Measurements from ENCODE around the gene RNF130. TPM values are rescaled to one million over a fixed set of nuclear protein-coding genes. Genes with fewer than 3 reads are reported as not detected.

RNF130 gene
- total and polyA plus RNA-seq, 9 of the 15 experiments (the other 6 are each of a cell fraction or from before 2014, with no cell fraction given), result 5.8 to 39.4 (median 27.1) TPM

DNA sequence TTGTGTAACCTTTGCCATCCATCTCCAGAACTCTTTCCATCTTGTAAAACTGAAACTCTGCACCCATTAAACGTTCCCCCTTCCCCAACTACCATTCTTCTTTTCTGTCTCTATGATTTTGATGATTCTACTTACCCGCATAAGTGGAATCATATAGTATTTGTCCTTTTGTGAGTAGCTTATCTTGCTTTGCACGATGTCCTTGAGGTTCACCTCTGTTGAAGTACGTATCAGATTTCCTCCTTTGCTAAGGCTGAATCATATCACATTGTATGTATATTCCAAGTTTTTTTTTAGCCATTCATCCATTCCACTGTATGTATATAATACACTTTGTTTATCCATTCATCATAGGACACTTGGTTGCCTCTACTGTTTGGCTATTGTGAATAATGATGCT, 2.9 kb upstream of the RNF130 start:
- WGBS (ENCODE audit: insufficient coverage, low coverage, missing lambda C conversion rate), result 3% methylated on average over 4 of the region's 4 CpGs
- ChIA-PET POLR2A (interaction anchor here (1.1 kb wide), 1 partner anchor 55 kb away, joined by 3 read pairs; no protein-coding TSS in a partner anchor), CTCF (ENCODE audit: low intra/inter-chr PET ratio) (no interaction called here)
- Histone ChIP-seq H3K9ac (ENCODE audit: insufficient read depth in 1 of 2, low read depth in 2 of 2, low read length in 2 of 2) (no peak overlapping the region), H3K4me2 (ENCODE audit: insufficient read depth, low read length) (no peak overlapping the region), H3K79me2 (ENCODE audit: control insufficient read depth, insufficient read depth, low read length) (peaks cover 20% of the 10 kb centered on the region), H3K27ac (ENCODE audit: extremely low read depth, low read depth, low read length) (no peak overlapping the region), H3K4me1 (replicated peaks in 1 of 2; ENCODE audit: control insufficient read depth in 2 of 2, insufficient read depth in 2 of 2, low read length in 2 of 2) (peaks cover 16 to 19% of the 10 kb centered on the region in 2 experiments), H3K36me3 (ENCODE audit: control insufficient read depth, insufficient read depth, low read length) (no peaks in the 10 kb centered on the region), H3K27me3 (ENCODE audit: control insufficient read depth in 2 of 2, insufficient read depth in 2 of 2, low read length in 2 of 2) (peaks cover 0 to 2% of the 10 kb centered on the region in 2 experiments; a peak in 1 of 5 replicates), H2AFZ (ENCODE audit: low read depth, low read length) (no peak overlapping the region), H4K20me1 (replicated peaks; ENCODE audit: control insufficient read depth, insufficient read depth, low read length) (0 out of 2 replicates have a peak, but pooled peaks cover 8% of the 10 kb centered on the region), H3K9me1 (ENCODE audit: control insufficient read depth, insufficient read depth, low read length) (peaks cover 3% of the 10 kb centered on the region), H3K4me3 (no peak overlapping the region), H3K9me3 (replicated peaks; ENCODE audit: control insufficient read depth, insufficient read depth, low read depth, low read length) (peaks cover 6% of the 10 kb centered on the region; the same call in 1 of the 2 replicates)
- no peak for FAIRE-seq
- intact Hi-C loops (cut with micrococcal nuclease), result loop anchor here (5.0 kb wide), 1 partner anchor 87 kb away; no protein-coding TSS in a partner anchor
- no peak for DNase-seq (ENCODE audit: extremely low read depth in 1 of 4, low spot score in 3 of 4)
- no peak for ATAC-seq
- TF ChIP-seq ESRRA (IDR thresholded peaks at IDR 0.05; ENCODE audit: borderline replicate concordance, low read depth), result peak; percentile 90
- TF ChIP-seq FOXA3 (CRISPR knock-in tag; conservative IDR thresholded peaks at IDR 0.05 in 1 of 2, IDR thresholded peaks at IDR 0.05 in 1 of 2), result no peak
- BruUV-seq (replicated peaks), result no TSS peak
- in situ Hi-C loops (cut with MboI), result no loop called here

DNA sequence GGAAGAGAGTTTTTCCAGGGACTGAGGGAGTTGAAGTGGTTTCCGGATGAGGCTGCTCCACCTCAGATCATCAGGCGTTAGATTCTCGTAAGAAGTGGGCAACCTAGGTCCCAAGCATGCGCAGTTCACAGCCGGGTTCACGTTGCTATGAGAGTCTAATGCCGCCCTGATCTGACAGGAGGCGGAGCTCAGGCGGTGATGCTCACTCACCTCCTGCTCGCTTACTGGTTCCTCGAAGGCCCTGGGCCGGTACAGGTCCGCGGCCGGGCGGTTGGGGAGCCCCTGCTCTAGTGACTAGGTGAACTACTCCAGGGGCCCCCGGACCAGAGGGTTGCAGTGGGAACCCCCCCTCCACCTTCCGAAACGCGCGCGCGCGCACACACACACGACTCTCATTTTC, 997 bp upstream of the RNF130 start:
- Histone ChIP-seq H3K27ac (ENCODE audit: extremely low read depth, low read depth, low read length) (no peak overlapping the region), H3K79me2 (ENCODE audit: control insufficient read depth, insufficient read depth, low read length) (peaks cover 33% of the 10 kb centered on the region), H3K9me3 (replicated peaks; ENCODE audit: control insufficient read depth, insufficient read depth, low read depth, low read length) (peaks cover 4% of the 10 kb centered on the region; the same call in 1 of the 2 replicates), H3K9ac (ENCODE audit: insufficient read depth in 1 of 2, low read depth in 2 of 2, low read length in 2 of 2) (no peak overlapping the region), H3K4me3 (no peak overlapping the region), H3K4me2 (ENCODE audit: insufficient read depth, low read length) (no peak overlapping the region; the same call in 1 of the 2 replicates), H3K36me3 (ENCODE audit: control insufficient read depth, insufficient read depth, low read length) (no peaks in the 10 kb centered on the region), H2AFZ (ENCODE audit: low read depth, low read length) (peak overlapping the region; percentile 99), H4K20me1 (replicated peaks; ENCODE audit: control insufficient read depth, insufficient read depth, low read length) (0 out of 2 replicates have a peak, but pooled peaks cover 8% of the 10 kb centered on the region), H3K27me3 (ENCODE audit: control insufficient read depth in 2 of 2, insufficient read depth in 2 of 2, low read length in 2 of 2) (no peaks in the 10 kb centered on the region), H3K4me1 (replicated peaks in 1 of 2; ENCODE audit: control insufficient read depth in 2 of 2, insufficient read depth in 2 of 2, low read length in 2 of 2) (peaks cover 19 to 30% of the 10 kb centered on the region in 2 experiments), H3K9me1 (ENCODE audit: control insufficient read depth, insufficient read depth, low read length) (peaks cover 3% of the 10 kb centered on the region)
- TF ChIP-seq SAP30 (IDR thresholded peaks at IDR 0.05; ENCODE audit: borderline replicate concordance, insufficient read depth, low read depth, low read length, poor library complexity, severe bottlenecking) (no peak), PPARD (CRISPR knock-in tag; IDR thresholded peaks at IDR 0.05) (no peak), ZBTB8A (IDR thresholded peaks at IDR 0.05; ENCODE audit: partially characterized antibody) (no peak), FOXK2 (conservative IDR thresholded peaks at IDR 0.05 in 1 of 2, IDR thresholded peaks at IDR 0.05 in 1 of 2; ENCODE audit: low read depth in 2 of 2) (no peak), NR3C1 (CRISPR knock-in tag; IDR thresholded peaks at IDR 0.05) (no peak), KLF16 (IDR thresholded peaks at IDR 0.05) (0 out of 2 replicates have a peak, but pooled peaks have one; percentile 0), SREBF2 (CRISPR knock-in tag; IDR thresholded peaks at IDR 0.05) (0 out of 2 replicates have a peak, but pooled peaks have one; percentile 7), ZNF583 (CRISPR knock-in tag; IDR thresholded peaks at IDR 0.05) (no peak), GTF2F1 (IDR thresholded peaks at IDR 0.05; ENCODE audit: low read depth, low read length) (no peak), HMGN3 (IDR thresholded peaks at IDR 0.05; ENCODE audit: borderline replicate concordance, extremely low read depth, insufficient read length, low read depth, low read length) (no peak), GATA2 (CRISPR knock-in tag; IDR thresholded peaks at IDR 0.05) (no peak), ZNF324 (CRISPR knock-in tag; IDR thresholded peaks at IDR 0.05) (no peak)
- TF ChIP-seq, protein P1, sequence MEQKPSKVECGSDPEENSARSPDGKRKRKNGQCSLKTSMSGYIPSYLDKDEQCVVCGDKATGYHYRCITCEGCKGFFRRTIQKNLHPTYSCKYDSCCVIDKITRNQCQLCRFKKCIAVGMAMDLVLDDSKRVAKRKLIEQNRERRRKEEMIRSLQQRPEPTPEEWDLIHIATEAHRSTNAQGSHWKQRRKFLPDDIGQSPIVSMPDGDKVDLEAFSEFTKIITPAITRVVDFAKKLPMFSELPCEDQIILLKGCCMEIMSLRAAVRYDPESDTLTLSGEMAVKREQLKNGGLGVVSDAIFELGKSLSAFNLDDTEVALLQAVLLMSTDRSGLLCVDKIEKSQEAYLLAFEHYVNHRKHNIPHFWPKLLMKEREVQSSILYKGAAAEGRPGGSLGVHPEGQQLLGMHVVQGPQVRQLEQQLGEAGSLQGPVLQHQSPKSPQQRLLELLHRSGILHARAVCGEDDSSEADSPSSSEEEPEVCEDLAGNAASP (IDR thresholded peaks at IDR 0.05), result no peak
- DNase-seq (ENCODE audit: extremely low read depth in 1 of 4, low spot score in 3 of 4), result no peak
- no TSS peak for BruUV-seq (replicated peaks)
- ATAC-seq, result no peak
- ChIA-PET POLR2A (no interaction called here), CTCF (ENCODE audit: low intra/inter-chr PET ratio) (no interaction called here)
- in situ Hi-C loops (cut with MboI), result no loop called here
- FAIRE-seq, result no peak
- intact Hi-C loops (cut with micrococcal nuclease), result loop anchor here (5.0 kb wide), 1 partner anchor 85 kb away; no protein-coding TSS in a partner anchor
- 86% methylated on average over 25 of the region's 25 CpGs for WGBS (ENCODE audit: insufficient coverage, low coverage, missing lambda C conversion rate)
